ENCODE results near the gene NPIPA1.
"Not testable (repeated sequence)": the region's sequence is repeated elsewhere in the genome, so short reads cannot be mapped to it uniquely, and the experiment has no call there.

NPIPA1 gene

DNA sequence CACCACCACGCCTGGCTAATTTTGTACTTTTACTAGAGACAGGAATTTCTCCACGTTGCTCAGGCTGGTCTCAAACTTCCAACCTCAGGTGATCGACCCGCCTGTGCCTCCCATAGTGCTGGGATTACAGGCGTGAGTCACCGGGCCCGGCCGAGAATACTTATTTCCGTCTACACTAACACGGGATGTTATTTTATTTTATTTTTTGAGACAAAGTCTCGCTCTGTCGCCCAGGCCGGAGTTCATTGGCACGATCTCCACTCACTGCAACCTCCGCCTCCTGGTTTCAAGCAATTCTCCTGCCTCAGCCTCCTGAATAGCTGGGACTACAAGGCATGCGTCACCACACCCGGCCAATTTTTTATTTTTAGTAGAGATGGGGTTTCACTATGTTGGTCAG, 28.1 kb downstream of the NPIPA1 start:
- Histone ChIP-seq H3K4me1 (no peaks in the 10 kb centered on the region), H3K9me3 (no peaks in the 10 kb centered on the region; the same call in 1 of the 2 replicates), H3K36me3 (no peaks in the 10 kb centered on the region), H3K4me3 (ENCODE audit: low read depth, low read length) (no peak overlapping the region), H3K27me3 (no peaks in the 10 kb centered on the region)
- TF ChIP-seq, protein P1, sequence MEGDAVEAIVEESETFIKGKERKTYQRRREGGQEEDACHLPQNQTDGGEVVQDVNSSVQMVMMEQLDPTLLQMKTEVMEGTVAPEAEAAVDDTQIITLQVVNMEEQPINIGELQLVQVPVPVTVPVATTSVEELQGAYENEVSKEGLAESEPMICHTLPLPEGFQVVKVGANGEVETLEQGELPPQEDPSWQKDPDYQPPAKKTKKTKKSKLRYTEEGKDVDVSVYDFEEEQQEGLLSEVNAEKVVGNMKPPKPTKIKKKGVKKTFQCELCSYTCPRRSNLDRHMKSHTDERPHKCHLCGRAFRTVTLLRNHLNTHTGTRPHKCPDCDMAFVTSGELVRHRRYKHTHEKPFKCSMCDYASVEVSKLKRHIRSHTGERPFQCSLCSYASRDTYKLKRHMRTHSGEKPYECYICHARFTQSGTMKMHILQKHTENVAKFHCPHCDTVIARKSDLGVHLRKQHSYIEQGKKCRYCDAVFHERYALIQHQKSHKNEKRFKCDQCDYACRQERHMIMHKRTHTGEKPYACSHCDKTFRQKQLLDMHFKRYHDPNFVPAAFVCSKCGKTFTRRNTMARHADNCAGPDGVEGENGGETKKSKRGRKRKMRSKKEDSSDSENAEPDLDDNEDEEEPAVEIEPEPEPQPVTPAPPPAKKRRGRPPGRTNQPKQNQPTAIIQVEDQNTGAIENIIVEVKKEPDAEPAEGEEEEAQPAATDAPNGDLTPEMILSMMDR (IDR thresholded peaks at IDR 0.05; ENCODE audit: low read depth, low read length), result no peak
- DNase-seq, result no peak

- DNase-seq; H3K4me1 ChIP-seq; H3K4me3 ChIP-seq (ENCODE audit: low read depth, low read length); H3K36me3 ChIP-seq; H3K9me3 ChIP-seq; H3K27me3 ChIP-seq: not testable (repeated sequence)
Measured at GRCh38 chr16:14969795-14970194, 32.6 kb downstream of the NPIPA1 start.

GRCh38 chr16:14971621-14972228, 34.5 kb downstream of the NPIPA1 start:
- DNase-seq; H3K9me3 ChIP-seq; H3K36me3 ChIP-seq; H3K4me3 ChIP-seq (ENCODE audit: low read depth, low read length); H3K27me3 ChIP-seq; H3K4me1 ChIP-seq: not testable (repeated sequence)

- H3K9me3 ChIP-seq, DNase-seq, H3K27me3 ChIP-seq, H3K36me3 ChIP-seq, H3K4me1 ChIP-seq: not testable (repeated sequence)
- peak overlapping the region; percentile 88 for H3K4me3 ChIP-seq (ENCODE audit: low read depth, low read length)
Measured at GRCh38 chr16:14973785-14974322, 36.6 kb downstream of the NPIPA1 start.

DNA sequence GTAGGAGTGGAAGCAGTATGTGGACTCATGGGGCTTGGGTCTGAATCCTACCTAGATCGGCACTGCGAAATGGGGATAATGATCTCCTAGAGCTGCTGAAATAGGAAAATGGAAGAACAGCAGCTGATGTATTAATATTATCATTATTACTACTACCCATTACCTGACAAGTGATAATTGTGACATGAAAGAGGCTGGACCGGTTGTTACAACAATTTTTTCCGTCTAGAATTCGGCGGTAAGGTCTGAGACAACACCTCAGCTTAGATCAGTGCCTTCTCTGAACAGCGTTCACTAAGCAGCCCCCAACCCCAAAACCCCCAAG, 37.0 kb downstream of the NPIPA1 start:
- not testable (repeated sequence) for H3K4me1 ChIP-seq, H3K9me3 ChIP-seq, DNase-seq, H3K36me3 ChIP-seq, H3K27me3 ChIP-seq
- peak overlapping the region; percentile 88 for H3K4me3 ChIP-seq (ENCODE audit: low read depth, low read length)

GRCh38 chr16:14974656-14975417, 37.6 kb downstream of the NPIPA1 start, which contains the start of gene PDXDC1:
Gene PDXDC1, plus strand, starts transcription at chr16:14975026. Its CDS starts 174 bp downstream, at chr16:14975200.
- H3K4me3 ChIP-seq (ENCODE audit: low read depth, low read length), result peak within 1 kb of the TSS; percentile 88
- not testable (repeated sequence) for H3K4me1 ChIP-seq, H3K36me3 ChIP-seq, H3K9me3 ChIP-seq, H3K27me3 ChIP-seq
- peak; percentile 96 for DNase-seq

- H3K36me3 ChIP-seq, H3K27me3 ChIP-seq, H3K4me1 ChIP-seq, H3K9me3 ChIP-seq: not testable (repeated sequence)
- H3K4me3 ChIP-seq (ENCODE audit: low read depth, low read length), result peak overlapping the region; percentile 88
- peak; percentile 37 for DNase-seq
Measured at GRCh38 chr16:14975418-14976194, 38.4 kb downstream of the NPIPA1 start.

DNA sequence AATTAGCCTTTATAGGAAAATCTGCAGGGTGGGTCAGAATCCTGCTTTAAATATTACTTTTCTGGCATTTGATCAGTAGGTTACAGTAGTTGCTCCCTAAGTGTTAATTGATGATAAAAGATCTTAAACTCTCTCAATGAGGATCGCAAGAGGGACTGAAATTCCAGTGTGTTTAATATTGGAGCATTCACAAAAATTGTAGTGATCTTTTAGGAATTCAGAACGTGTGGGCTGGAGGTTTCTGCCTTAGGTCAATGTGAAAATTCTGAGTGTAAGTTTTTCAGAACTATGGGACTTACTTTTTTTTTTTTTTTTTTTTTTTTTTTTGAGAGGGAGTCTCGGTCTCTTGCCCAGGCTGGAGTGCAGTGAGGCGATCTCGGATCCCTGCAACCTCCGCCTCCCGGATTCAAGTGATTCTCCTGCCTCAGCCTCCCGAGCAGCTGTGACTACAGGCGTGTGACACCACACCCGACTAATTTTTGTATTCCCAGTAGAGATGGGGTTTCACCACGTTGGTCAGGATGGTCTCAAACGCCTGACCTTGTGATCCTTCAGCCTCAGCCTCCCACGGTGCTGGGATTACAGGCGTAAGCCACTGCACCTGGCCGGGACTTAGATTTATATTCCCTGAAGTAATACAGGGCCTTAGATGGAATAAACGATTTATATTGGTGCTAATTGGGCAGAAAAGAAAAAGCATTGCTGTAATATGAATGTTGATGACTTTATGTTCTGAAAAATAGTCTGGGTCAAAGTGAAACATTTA, 39.9 kb downstream of the NPIPA1 start:
- H3K27me3 ChIP-seq; DNase-seq; H3K4me3 ChIP-seq (ENCODE audit: low read depth, low read length); H3K9me3 ChIP-seq; H3K4me1 ChIP-seq; H3K36me3 ChIP-seq: not testable (repeated sequence)

GRCh38 chr16:14978281-14978680, 41.0 kb downstream of the NPIPA1 start:
- not testable (repeated sequence) for H3K4me1 ChIP-seq; H3K4me3 ChIP-seq (ENCODE audit: low read depth, low read length); H3K27me3 ChIP-seq; DNase-seq; H3K9me3 ChIP-seq; H3K36me3 ChIP-seq

DNA sequence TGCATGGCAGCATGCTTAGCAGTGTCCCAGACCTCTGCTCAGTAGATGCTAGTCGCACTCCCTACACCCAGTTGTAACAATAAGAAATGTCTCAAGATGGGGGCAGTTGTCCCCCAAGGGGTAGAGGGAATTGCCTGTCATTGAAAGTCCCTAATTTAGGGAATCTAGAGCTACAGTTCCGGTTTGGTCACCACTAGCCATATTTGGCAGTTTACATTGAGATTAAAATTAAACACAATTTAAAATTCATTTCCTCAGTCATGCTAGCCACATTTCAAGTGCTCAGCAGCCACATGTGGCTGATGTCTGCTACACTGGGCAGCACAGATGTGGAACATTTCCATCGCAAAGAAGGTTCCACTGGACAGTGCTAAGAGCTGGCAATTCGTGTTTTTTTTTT, 41.7 kb downstream of the NPIPA1 start:
- not testable (repeated sequence) for H3K36me3 ChIP-seq; H3K4me3 ChIP-seq (ENCODE audit: low read depth, low read length); H3K4me1 ChIP-seq; H3K27me3 ChIP-seq; H3K9me3 ChIP-seq; DNase-seq

GRCh38 chr16:14981234-14981633, 44.0 kb downstream of the NPIPA1 start:
- H3K36me3 ChIP-seq; H3K4me3 ChIP-seq (ENCODE audit: low read depth, low read length); DNase-seq; H3K9me3 ChIP-seq; H3K4me1 ChIP-seq; H3K27me3 ChIP-seq: not testable (repeated sequence)

- DNase-seq; H3K4me3 ChIP-seq (ENCODE audit: low read depth, low read length); H3K4me1 ChIP-seq; H3K36me3 ChIP-seq; H3K27me3 ChIP-seq; H3K9me3 ChIP-seq: not testable (repeated sequence)
Measured at GRCh38 chr16:14982521-14982920, 45.3 kb downstream of the NPIPA1 start.

- DNase-seq, H3K36me3 ChIP-seq: not testable (repeated sequence)
Measured at GRCh38 chr16:14988092-14988491, 50.8 kb downstream of the NPIPA1 start.

DNA sequence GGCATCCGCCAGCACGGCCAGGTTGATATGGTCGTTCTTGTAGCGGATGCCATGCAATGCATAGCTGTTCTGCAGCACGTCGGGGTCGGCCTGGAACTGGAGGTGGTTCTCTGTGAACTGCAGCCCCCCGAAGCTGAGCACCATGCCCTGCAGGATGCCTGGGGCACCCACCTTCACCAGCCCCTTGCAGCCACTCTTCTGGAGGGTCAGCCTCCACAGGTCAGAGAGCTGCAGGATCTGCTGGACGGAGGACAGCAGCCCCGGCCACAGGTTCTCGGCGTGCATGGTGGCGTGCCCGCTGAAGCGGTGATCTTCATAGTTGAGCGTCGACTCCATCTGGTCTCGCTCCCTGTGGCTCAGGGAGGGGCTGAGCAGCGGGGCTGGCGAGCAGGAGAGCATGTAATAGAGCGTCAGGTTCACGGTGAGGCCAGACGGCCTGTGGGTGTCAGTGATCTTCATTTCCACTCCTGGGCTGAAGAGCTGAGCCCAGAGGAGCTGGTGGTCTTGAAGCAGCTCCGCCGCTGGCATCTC, 51.5 kb downstream of the NPIPA1 start:
- not testable (repeated sequence) for H3K27me3 ChIP-seq; H3K4me3 ChIP-seq (ENCODE audit: low read depth, low read length); H3K9me3 ChIP-seq; H3K4me1 ChIP-seq; DNase-seq; H3K36me3 ChIP-seq

More at GRCh38 chr16:14988092-14988491, 50.8 kb downstream of the NPIPA1 start:
- H3K27me3 ChIP-seq; H3K4me3 ChIP-seq (ENCODE audit: low read depth, low read length); H3K9me3 ChIP-seq; H3K4me1 ChIP-seq: not testable (repeated sequence)

Measured in BE2C (cell line).